DOHH2 (cell line): Measurements from ENCODE around the gene VPS26B.
"Not testable (repeated sequence)": the region's sequence is repeated elsewhere in the genome, so short reads cannot be mapped to it uniquely, and the experiment has no call there.

Experiments used
- H3F3A ChIP-seq: fragments of 200-600 bp; sonication (generic), shearing (Covaris generic); 2 replicates; pipeline ENCODE4 v1.6.0; 2016; ENCODE audit warnings: antibody characterized with exemption, mild to moderate bottlenecking; ENCODE audit not compliant: control insufficient read depth, insufficient read depth
- H3K27ac ChIP-seq: fragments of 200-600 bp; sonication (generic); 2 replicates; pipeline ENCODE4 v1.5.1; 2014; ENCODE audit warnings: low read depth, mild to moderate bottlenecking, low read length, moderate library complexity
- H3K27me3 ChIP-seq: fragments of 200-600 bp; sonication (generic); 2 replicates; pipeline ENCODE4 v1.6.1; 2014; ENCODE audit warnings: mild to moderate bottlenecking, low read length, mixed read lengths; ENCODE audit not compliant: control insufficient read depth
- H3K36me3 ChIP-seq: fragments of 200-600 bp; sonication (generic); 2 replicates; pipeline ENCODE4 v1.6.1; 2014; ENCODE audit warnings: mild to moderate bottlenecking, low read length, moderate library complexity, mixed read lengths; ENCODE audit not compliant: control insufficient read depth
- H3K4me1 ChIP-seq: fragments of 200-600 bp; sonication (generic); 2 replicates; pipeline ENCODE4 v1.6.1; 2014; ENCODE audit warnings: mild to moderate bottlenecking, low read length, mixed read lengths; ENCODE audit not compliant: control insufficient read depth
- H3K4me2 ChIP-seq: fragments of 200-600 bp; sonication (generic); 2 replicates; pipeline ENCODE4 v1.6.0; 2014; ENCODE audit warnings: mild to moderate bottlenecking, low read length, moderate library complexity
- H3K4me3 ChIP-seq: fragments of 200-600 bp; sonication (generic); 2 replicates; pipeline ENCODE4 v1.5.1; 2014; ENCODE audit warnings: mild to moderate bottlenecking, low read length, mixed read lengths
- H3K79me2 ChIP-seq: fragments of 200-600 bp; sonication (generic); 2 replicates; pipeline ENCODE4 v1.6.1; 2014; ENCODE audit warnings: mild to moderate bottlenecking, low read length, mixed read lengths; ENCODE audit not compliant: control insufficient read depth
- H3K9me2 ChIP-seq: fragments of 200-600 bp; sonication (generic); replicated peaks from 2 replicates; pipeline ENCODE4 v1.6.1; 2014; ENCODE audit warnings: mild to moderate bottlenecking, low read length, mixed read lengths; ENCODE audit not compliant: control insufficient read depth
- H3K9me3 ChIP-seq: fragments of 200-600 bp; sonication (generic); 2 replicates; pipeline ENCODE4 v1.6.1; 2014; ENCODE audit warnings: antibody characterized with exemption, low read length, mixed read lengths; ENCODE audit not compliant: control insufficient read depth, insufficient read depth
- H4K20me1 ChIP-seq: fragments of 200-600 bp; sonication (generic); 2 replicates; pipeline ENCODE4 v1.6.0; 2014; ENCODE audit warnings: low read depth, mild to moderate bottlenecking, antibody characterized with exemption, low read length, moderate library complexity; ENCODE audit not compliant: control insufficient read depth, insufficient read depth
- CTCF ChIP-seq: fragments of 200-600 bp; sonication (generic); IDR thresholded peaks from one replicate; pipeline ENCODE4 v1.5.1; 2014; ENCODE audit warnings: antibody characterized with exemption, mild to moderate bottlenecking, low read depth, low read length; ENCODE audit not compliant: poor library complexity, severe bottlenecking
- EZH2phosphoT487 ChIP-seq: fragments of 200-600 bp; sonication (generic); IDR thresholded peaks from 2 replicates; pipeline ENCODE4 v1.6.1; 2017; ENCODE audit warnings: borderline replicate concordance, mild to moderate bottlenecking, antibody characterized with exemption, low read length, moderate library complexity, mixed read lengths

The VPS26B gene

DNA sequence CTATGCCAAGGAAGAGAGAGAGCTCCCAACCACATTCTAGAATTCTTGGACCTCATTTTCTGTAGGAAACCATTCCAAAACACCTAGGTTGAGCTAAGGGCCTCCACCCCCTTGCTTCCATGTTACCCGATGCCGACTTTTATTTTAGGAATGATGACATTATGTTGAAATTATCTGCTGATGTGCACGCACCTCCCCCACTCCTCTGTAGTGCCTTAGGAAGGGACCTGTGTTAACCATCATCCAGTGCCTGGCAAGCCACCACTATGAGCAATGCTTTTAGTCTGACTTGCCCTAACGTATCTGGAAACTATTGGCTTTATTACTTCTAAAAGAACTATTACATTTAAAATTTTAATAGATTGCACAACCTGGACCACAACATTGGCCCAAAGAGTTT lies 42.8 kb upstream of the VPS26B start:
- H3K4me1 ChIP-seq: no peaks in the 10 kb centered on the region
- H3F3A ChIP-seq: no peaks in the 10 kb centered on the region
- H4K20me1 ChIP-seq: no peaks in the 10 kb centered on the region; the same call in 1 of the 2 replicates
- TF ChIP-seq EZH2phosphoT487 (no peak), CTCF (no peak)
- H3K4me2 ChIP-seq: no peak overlapping the region
- H3K4me3 ChIP-seq: no peak overlapping the region
- no peaks in the 10 kb centered on the region for H3K79me2 ChIP-seq
- H3K27ac ChIP-seq: no peak overlapping the region
- no peaks in the 10 kb centered on the region for H3K9me3 ChIP-seq
- peaks cover 86% of the 10 kb centered on the region for H3K36me3 ChIP-seq
- H3K27me3 ChIP-seq: no peaks in the 10 kb centered on the region
- H3K9me2 ChIP-seq: no peaks in the 10 kb centered on the region

DNA sequence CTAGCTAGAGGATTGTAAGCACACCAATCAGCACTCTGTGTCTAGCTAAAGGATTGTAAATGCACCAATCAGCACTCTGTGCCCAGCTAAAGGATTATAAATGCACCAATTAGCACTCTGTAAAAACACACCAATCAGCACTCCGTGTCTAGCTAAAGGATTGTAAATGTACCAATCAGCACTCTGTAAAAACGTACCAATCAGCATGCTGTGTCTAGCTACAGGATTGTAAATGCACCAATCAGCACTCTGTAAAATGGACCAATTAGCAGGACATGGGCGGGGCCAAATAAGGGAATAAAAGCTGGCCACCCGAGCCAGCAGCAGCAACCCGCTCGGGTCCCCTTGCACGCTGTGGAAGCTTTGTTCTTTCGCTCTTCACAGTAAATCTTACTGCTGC lies 36.4 kb upstream of the VPS26B start:
- not testable (repeated sequence) for H3K4me3 ChIP-seq, H3K27ac ChIP-seq, H3F3A ChIP-seq, H3K4me1 ChIP-seq, H4K20me1 ChIP-seq, H3K79me2 ChIP-seq, H3K4me2 ChIP-seq, H3K9me2 ChIP-seq, H3K9me3 ChIP-seq, H3K27me3 ChIP-seq
- peaks cover 93% of the 10 kb centered on the region for H3K36me3 ChIP-seq

DNA sequence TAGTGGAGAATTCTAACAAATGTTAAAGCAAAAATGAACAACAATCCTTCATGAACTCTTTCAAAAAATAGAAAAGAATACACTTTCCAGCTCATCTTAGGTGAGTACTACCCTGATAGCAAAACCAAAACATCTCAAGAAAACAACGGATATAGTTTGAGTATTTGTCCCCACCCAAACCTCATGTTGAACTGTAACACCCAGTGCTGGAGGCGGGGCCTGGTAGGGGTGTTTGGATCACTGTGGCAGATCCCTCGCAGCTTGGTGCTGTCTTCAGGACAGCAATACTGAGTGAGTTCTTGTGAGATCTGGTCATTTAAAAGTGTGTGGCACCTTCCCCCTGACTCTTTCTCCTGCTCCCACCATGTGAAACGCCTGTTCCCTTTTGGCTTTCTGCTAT lies 27.7 kb upstream of the VPS26B start:
- no peak for TF ChIP-seq EZH2phosphoT487
- TF ChIP-seq CTCF: no peak
- H3K27ac ChIP-seq: no peak overlapping the region
- H3K27me3 ChIP-seq: no peaks in the 10 kb centered on the region
- H3K9me3 ChIP-seq: no peaks in the 10 kb centered on the region
- H3K4me1 ChIP-seq: no peaks in the 10 kb centered on the region
- no peaks in the 10 kb centered on the region for H3K9me2 ChIP-seq
- H3K4me3 ChIP-seq: no peak overlapping the region
- H3F3A ChIP-seq: no peaks in the 10 kb centered on the region
- H3K79me2 ChIP-seq: peaks cover 3% of the 10 kb centered on the region; the same call in 1 of the 2 replicates
- no peak overlapping the region for H3K4me2 ChIP-seq
- H4K20me1 ChIP-seq: no peaks in the 10 kb centered on the region
- H3K36me3 ChIP-seq: peaks cover 87% of the 10 kb centered on the region

DNA sequence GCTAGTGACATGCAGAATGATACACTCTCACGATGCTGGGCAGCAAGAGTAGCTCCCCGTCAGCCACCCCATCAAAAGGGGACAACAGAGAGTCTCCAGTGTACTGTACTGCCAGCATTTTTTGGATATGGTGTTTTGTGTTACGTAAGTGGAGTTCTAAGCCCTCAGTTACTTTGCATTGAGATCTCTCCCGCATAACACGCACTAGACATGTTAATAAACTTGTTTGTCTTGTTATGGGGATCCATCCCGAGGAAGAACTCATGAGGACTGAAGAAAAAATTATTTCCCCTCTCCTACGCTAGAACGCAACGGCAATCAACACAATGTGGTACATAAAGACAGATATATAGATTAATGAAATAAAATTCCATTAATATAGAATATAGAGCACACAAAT lies 24.9 kb upstream of the VPS26B start:
- Histone ChIP-seq H3K27ac (no peak overlapping the region), H3K4me3 (no peak overlapping the region), H3K36me3 (peaks cover 88% of the 10 kb centered on the region), H3K27me3 (no peaks in the 10 kb centered on the region), H3K9me2 (no peaks in the 10 kb centered on the region), H3F3A (no peaks in the 10 kb centered on the region), H3K79me2 (peaks cover 3% of the 10 kb centered on the region; the same call in 1 of the 2 replicates), H3K9me3 (no peaks in the 10 kb centered on the region), H4K20me1 (no peaks in the 10 kb centered on the region), H3K4me2 (no peak overlapping the region), H3K4me1 (no peaks in the 10 kb centered on the region)
- TF ChIP-seq CTCF (no peak), EZH2phosphoT487 (no peak)
